Heart left ventricle (tissue), 16 donors: ENCODE data around the gene ETNK2. TPM values are rescaled to one million over a fixed set of nuclear protein-coding genes. Genes with fewer than 3 reads are reported as not detected.

Source experiments
- ATAC-seq, 4 donors: fragments of 200-7000 bp; cut with Tn5 transposase; one replicate each; pipeline ENCODE4 v1.9.1; 2020 to 2022; ENCODE audit warnings: moderate library complexity in 4 of 4, mild to moderate bottlenecking in 3 of 4, moderate number of reproducible peaks in 1 of 4
- DNase-seq, 5 donors: peaks; one replicate each; pipeline ENCODE4 v3.0.0-alpha.2; 2020
- H3K27ac ChIP-seq, 12 donors: fragments of 200-600 bp; sonication (generic) in 4 of 12; one replicate each; pipeline versions ENCODE4 v1.5.0 to v1.8.0; 2016 to 2022; ENCODE audit warnings: mild to moderate bottlenecking in 2 of 12
- H3K27me3 ChIP-seq, 9 donors: fragments of 200-600 bp; sonication (generic) in 2 of 9; one replicate each; pipeline versions ENCODE4 v1.5.1 to v1.8.0; 2016 to 2022; ENCODE audit warnings: mild to moderate bottlenecking in 3 of 9
- H3K36me3 ChIP-seq, 9 donors: fragments of 200-600 bp; sonication (generic) in 2 of 9; one replicate each; pipeline versions ENCODE4 v1.5.0 to v1.8.0; 2018 to 2022; ENCODE audit warnings: mild to moderate bottlenecking in 2 of 9
- H3K4me1 ChIP-seq, 12 donors: fragments of 200-600 bp; sonication (generic) in 4 of 12; one replicate each; pipeline versions ENCODE4 v1.5.0 to v1.8.0; 2016 to 2022; ENCODE audit warnings: mild to moderate bottlenecking in 3 of 12
- H3K4me3 ChIP-seq, 12 donors: fragments of 200-600 bp; sonication (generic) in 4 of 12; one replicate each; pipeline versions ENCODE4 v1.5.0 to v1.8.0; 2017 to 2022; ENCODE audit warnings: mild to moderate bottlenecking in 9 of 12, moderate library complexity in 4 of 12
- H3K9me3 ChIP-seq, 12 donors: fragments of 200-600 bp; sonication (generic) in 4 of 12; one replicate each; pipeline versions ENCODE4 v1.5.0 to v1.8.0; 2016 to 2022; ENCODE audit warnings: mild to moderate bottlenecking in 1 of 12
- POLR2A ChIP-seq, 2 donors: fragments of 450-650 bp; IDR thresholded peaks; one replicate each; pipeline ENCODE4 v1.6.1; 2017; ENCODE audit warnings: antibody characterized with exemption in 2 of 2, mild to moderate bottlenecking in 2 of 2, moderate library complexity in 2 of 2
- WGBS, 4 donors: extraction: QIAGEN DNeasy Blood & Tissue Kit in 2 of 4; methylation state at CpG; one replicate each; pipeline versions ENCODE4 v1.1.5 to v1.1.7; 2013 to 2018; 5-methylcytosine and 5-hydroxymethylcytosine counted together
- intact Hi-C, 10 donors: fragments of 100-400 bp; cut with DNase I; formaldehyde crosslinking; loops; one replicate each; pipeline versions ENCODE4 v1.11.1 to v1.14.2; 2022
- polyA plus RNA-seq, 2 donors: library from polyadenylated mRNA; stranded (reverse); fragments of 200-250 nt; gene quantifications; one replicate each; pipeline ENCODE4 v1.2.3, GENCODE V29; 2013
- total RNA-seq, 9 donors: library from RNA; depleted of rRNA in 2 of 9; stranded (reverse); fragments of >200 nt in 2 of 9; fragmentation: NEBNext Ultra II Directional in 3 of 9; extraction: Animal tissue kit (Norgen Biotek cat#: 25700) in 3 of 9; gene quantifications; one replicate each; pipeline versions ENCODE4 v1.1.0 to v1.2.4, GENCODE V29; 2016 to 2023
- TF ChIP-seq, protein P1 (sequence below), 12 donors: fragments of 200-600 bp; sonication (generic) in 4 of 12; IDR thresholded peaks; one replicate each; pipeline versions ENCODE4 v1.5.0 to v1.8.0; 2018 to 2022; ENCODE audit warnings: antibody characterized with exemption in 12 of 12, mild to moderate bottlenecking in 5 of 12
- donor health status: ischemic (EF 13 %, LVEDD 7.1; RV severe dilation, severe dysfunction).
- donor health status: healthy with polysubstance abuse.
- donor health status: DM: no; HTN: yes; CAD: no.
- donor health status: DM: no; HTN: no; CAD: no.
- donor health status: ischemic (EF 25% LVEDD 6.9; RV normal size, moderate dysfunction).
- donor health status: ischemic (EF 25% LVEDD 5.7; RV mildly dilated, moderate dysfunction).
- donor health status: healthy.
- donor health status: DM: yes; HTN: yes; CAD: no.
- donor health status: ischemic (EF 35%, LVEDD 5.7; RV mildly dilated, moderate dysfunction).
- donor health status: nonischemic (EF 11% LVEDD 7.7; RV severe dilation, severe dysfunction).
- donor health status: DM: yes; HTN: yes; CAD: no.
- donor health status: PGD.
- donor health status: ischemic (EF 29% LVEDD 5.4; RV normal size, mild dysfunction).
- donor health status: nonischemic (EF 23%, LVEDD 6.1; RV moderate dilation, normal function).

ETNK2 gene
- total and polyA plus RNA-seq, 11 donors, result 1.1 to 16.3 (median 3.0) TPM

DNA sequence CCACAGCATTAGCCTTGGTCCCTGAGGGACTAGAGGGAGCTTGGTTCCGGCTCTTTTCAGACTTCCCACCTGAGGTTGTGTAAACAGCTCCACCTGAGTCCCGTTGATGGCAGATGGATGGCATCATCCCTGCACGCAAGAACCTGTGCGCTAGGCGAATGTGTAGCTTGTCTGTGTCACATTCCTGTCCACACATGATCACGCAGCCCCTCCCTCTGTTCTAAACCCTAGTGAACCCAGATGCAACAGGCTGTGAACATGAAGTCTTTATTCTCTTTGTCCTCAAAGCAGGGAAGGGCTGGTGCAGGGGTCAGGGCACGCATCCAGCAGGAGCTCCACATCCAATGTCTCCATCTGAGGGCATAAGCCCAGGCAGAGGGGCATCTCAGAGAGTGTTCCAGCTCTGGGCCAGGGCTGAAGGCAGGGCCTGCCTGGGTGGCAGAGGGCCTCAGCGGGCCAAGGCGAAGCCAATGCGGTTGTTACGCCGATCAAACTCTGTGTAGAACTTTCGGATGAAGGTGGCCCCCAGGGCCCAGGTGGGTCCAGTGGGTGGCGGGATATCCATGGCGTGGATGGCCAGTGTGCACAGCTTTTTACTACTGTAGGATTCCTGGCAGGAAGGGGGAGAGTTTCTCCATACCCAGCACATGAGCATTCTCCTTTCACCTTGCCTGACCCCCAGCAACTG, 2.9 kb upstream of the ETNK2 start:
- Histone ChIP-seq H3K27ac (no peak overlapping the region), H3K9me3 (no peaks in the 10 kb centered on the region), H3K27me3 (peaks cover 0 to 10% (median 0%) of the 10 kb centered on the region in 9 donors), H3K4me3 (no peak overlapping the region), H3K4me1 (peaks cover 0 to 27% (median 10%) of the 10 kb centered on the region in 12 donors), H3K36me3 (no peaks in the 10 kb centered on the region)
- WGBS, 4 donors, result 90 to 92% (median 91%) methylated on average over 15 of the region's 15 CpGs
- no peak for TF ChIP-seq POLR2A (IDR thresholded peaks at IDR 0.05)
- TF ChIP-seq, protein P1, sequence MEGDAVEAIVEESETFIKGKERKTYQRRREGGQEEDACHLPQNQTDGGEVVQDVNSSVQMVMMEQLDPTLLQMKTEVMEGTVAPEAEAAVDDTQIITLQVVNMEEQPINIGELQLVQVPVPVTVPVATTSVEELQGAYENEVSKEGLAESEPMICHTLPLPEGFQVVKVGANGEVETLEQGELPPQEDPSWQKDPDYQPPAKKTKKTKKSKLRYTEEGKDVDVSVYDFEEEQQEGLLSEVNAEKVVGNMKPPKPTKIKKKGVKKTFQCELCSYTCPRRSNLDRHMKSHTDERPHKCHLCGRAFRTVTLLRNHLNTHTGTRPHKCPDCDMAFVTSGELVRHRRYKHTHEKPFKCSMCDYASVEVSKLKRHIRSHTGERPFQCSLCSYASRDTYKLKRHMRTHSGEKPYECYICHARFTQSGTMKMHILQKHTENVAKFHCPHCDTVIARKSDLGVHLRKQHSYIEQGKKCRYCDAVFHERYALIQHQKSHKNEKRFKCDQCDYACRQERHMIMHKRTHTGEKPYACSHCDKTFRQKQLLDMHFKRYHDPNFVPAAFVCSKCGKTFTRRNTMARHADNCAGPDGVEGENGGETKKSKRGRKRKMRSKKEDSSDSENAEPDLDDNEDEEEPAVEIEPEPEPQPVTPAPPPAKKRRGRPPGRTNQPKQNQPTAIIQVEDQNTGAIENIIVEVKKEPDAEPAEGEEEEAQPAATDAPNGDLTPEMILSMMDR (IDR thresholded peaks at IDR 0.05), result no peak
- no peak for ATAC-seq
- intact Hi-C loops, result no loop called here
- DNase-seq, result peak in 1 of 5 donors; percentile 13

DNA sequence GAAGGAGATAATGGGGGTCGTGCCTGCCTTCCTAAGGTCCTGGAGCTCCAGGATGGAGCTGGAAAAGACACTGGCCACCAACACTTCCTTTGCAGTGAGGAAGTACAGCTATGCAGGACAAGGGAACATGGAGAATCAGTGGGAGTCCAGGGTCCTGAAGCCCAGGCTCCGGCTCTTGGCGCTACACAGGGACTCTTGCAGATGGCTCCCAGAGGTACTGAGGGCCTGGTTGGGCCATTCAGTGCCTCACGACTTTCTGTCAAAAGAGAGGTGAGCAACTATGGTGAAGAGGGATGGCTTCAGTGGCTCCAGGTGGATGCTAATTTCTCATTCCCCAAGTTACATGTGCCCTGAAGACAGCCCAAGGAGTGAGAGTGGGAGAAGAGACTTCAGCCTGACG, 1.8 kb upstream of the ETNK2 start:
- TF ChIP-seq, protein P1 (IDR thresholded peaks at IDR 0.05), result no peak
- TF ChIP-seq POLR2A (IDR thresholded peaks at IDR 0.05), result no peak
- H3K27ac ChIP-seq, result no peak overlapping the region
- H3K27me3 ChIP-seq, result peaks cover 0 to 10% (median 0%) of the 10 kb centered on the region in 9 donors
- no peaks in the 10 kb centered on the region for H3K9me3 ChIP-seq
- ATAC-seq, result no peak
- WGBS, 4 donors, result 88 to 91% (median 90%) methylated on average over 4 to 5 of the region's 5 CpGs
- DNase-seq, result peak in 1 of 5 donors; percentile 2
- no peaks in the 10 kb centered on the region for H3K36me3 ChIP-seq
- H3K4me3 ChIP-seq, result no peak overlapping the region
- H3K4me1 ChIP-seq, result peaks cover 0 to 27% (median 10%) of the 10 kb centered on the region in 12 donors
- intact Hi-C loops, result no loop called here

DNA sequence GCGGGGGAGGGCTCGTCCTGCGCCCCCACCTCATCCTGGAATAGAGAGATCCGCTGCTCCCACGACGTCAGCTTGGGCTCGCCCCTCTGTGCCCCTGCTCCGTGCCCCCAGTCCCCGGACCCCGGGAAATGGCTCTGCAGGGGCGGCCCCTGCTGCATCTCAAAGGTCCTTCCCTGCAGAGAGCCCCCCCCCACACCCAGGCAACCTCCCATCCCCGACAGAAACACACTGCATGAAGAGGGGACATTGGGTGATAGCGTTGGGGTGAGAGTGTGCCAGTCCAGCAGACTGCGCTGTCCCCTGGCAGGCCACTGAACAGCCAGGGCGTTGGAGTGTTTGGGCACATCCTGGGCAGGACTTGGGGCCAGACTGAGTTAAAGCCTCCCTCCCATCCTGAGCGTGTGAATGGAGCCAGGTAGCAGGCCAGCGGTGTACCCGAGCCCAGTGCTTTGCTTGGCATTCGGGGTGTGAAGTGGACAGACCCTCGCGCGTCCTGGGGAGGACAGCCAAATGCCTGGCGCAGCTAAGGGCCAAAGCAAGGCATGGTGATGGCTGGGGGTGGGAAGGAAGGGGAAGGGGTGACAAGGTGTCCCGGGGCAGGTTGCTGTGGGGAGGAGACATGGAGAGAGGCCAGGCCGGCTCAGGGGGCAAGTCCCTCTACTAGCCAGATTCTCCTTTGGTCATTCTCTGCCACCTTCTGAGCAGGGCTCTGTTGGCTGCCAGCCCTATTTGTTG, 633 bp upstream of the ETNK2 start:
- H3K27me3 ChIP-seq, result peaks cover 0 to 10% (median 0%) of the 10 kb centered on the region in 9 donors

More for the DNA sequence above, 633 bp upstream of the ETNK2 start:
- Histone ChIP-seq H3K4me1 (peaks cover 0 to 27% (median 10%) of the 10 kb centered on the region in 12 donors), H3K4me3 (peak overlapping the region; percentile 42 to 89 (median 70)), H3K36me3 (no peaks in the 10 kb centered on the region), H3K9me3 (no peaks in the 10 kb centered on the region), H3K27ac (peak overlapping the region in 6 of 12 donors; percentile 17 to 78 (median 64))
- WGBS, 4 donors, result 30 to 71% (median 47%) methylated on average over 10 to 25 of the region's 25 CpGs
- intact Hi-C loops, result no loop called here
- peak in 1 of 5 donors; percentile 28 for DNase-seq
- ATAC-seq, result peak in 1 of 4 donors; percentile 6
- TF ChIP-seq POLR2A (IDR thresholded peaks at IDR 0.05), result no peak
- TF ChIP-seq, protein P1 (IDR thresholded peaks at IDR 0.05), result no peak
